Stimulated activated CD8-positive, alpha-beta memory T cell treated with anti-CD3 and anti-CD28 coated beads, Interleukin-4, amount 100 ng/mL, for 1 hour (primary cell): ENCODE data around the gene XCR1.
"Not testable (repeated sequence)": the region's sequence is repeated elsewhere in the genome, so short reads cannot be mapped to it uniquely, and the experiment has no call there.

Experiments used
- DNase-seq, 2 donors: peaks; one replicate each; pipeline ENCODE4 v3.0.0-alpha.2; 2020; ENCODE audit warnings: low read depth in 2 of 2, low spot score in 1 of 2

Gene XCR1

DNA sequence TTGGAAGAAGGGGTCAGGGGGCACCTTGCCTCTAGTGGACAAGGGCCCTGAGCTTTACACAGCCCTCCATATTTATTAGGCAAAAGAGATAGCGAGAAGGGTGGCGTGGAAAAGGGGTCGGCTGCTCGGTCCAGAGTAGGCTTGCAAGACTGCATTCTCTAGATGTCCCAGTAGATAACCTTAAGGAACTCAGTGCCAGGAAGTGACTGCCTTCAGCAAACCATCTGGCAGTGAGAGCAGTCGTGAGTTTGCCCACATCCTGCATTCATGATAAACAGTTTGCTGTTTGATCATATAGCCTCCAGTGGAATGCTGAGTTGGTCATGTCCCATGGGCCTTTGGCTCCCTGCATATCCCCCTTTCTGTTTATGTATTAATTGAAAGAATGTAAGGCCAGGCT lies 18.9 kb upstream of the XCR1 start:
- DNase-seq = peak in 1 of 2 donors; percentile 10

DNA sequence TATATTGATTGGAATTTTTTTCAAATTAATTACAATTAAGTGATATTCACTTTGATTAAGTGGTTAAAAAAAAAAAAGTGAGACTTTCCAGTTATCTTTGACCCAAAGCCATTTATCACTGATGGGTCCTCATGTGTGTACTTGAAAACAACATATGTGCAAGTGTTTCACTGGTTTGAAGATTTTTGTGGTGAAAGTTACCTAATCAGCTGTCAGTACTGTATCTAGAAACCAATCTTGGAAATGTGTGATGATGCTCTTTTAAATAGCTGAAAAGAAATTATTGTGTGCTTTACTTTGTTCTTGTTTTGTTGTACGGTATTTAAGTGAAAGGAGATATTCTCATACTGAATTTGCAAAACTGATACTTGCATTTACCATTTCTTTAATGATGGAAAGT lies 11.6 kb upstream of the XCR1 start:
- DNase-seq = no peak

DNA sequence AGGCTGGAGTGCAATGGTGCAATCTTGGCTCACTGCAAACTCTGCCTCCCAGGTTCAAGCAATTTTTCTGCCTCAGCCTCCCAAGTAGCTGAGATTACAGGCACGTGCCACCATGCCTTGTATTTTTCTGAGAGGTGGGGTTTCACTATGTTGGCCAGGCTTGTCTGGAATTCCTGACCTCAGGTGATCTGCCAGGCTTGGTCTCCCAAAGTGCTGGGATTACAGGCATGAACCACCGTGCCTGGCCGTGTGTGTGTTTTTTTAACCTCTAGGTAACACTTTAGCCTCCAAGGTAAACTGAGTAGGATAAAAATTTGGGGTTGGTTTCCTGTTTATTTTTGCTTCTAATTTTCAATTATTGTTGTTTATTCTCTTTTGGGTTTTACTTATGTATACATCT lies 10.8 kb upstream of the XCR1 start:
- DNase-seq = not testable (repeated sequence)

DNA sequence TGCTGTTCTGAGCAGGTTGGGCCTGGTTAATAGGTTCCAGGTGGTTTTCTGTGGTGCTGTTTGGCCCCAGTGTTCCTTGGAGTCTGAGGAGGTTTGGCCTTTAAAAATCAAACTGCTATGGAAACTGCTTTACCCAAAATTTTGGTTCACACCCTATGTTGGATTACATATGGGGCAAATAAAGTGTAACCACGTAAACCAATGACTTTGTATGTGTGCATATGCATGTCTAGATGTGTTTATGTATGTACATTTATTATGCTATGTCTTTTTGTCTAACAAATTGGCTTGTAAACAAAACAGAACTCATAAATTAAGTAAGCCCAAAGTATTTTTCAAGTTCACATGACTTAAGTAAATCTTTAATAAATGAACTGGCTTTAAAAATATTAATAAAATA lies 8.9 kb upstream of the XCR1 start:
- no peak for DNase-seq

DNA sequence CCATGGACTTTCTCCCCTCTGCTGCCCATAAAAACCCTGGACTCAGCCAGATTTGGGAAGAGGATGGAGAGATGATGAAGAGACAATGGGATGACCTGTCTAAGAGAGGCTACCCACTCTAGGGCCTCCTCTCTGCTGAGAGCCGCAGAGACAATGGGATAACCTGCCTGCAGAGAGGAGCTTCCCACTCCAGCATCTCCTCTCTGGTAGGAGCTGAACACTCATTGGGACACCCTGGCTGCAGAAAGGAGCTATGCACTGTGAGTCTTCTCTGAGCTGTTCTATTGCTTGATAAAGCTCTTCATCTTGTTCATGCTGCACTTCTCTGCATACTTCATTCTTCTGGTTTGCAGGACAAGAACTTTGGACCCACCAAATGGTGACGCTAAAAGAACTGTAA lies 4.5 kb upstream of the XCR1 start:
- no peak for DNase-seq

DNA sequence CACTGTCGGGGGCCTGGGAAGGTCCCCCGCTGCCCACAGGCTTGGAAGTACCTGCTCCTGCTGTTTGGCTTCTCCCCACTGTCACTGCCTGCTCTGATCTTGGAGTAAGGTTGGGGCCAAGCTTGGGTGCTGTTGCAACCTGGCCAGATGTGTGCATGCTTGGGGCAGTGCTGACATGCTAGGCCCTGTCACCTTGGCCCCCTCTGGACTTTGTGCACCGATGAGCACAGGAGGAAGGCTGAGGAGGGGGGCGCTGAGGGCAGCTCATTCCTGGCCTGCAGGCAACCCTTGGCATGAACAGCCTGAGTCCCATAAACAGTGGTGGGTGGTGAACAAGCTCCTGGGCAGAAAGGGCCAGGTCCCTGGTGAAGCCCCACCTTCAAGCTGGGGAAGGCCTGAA lies 4.0 kb upstream of the XCR1 start:
- no peak for DNase-seq

DNA sequence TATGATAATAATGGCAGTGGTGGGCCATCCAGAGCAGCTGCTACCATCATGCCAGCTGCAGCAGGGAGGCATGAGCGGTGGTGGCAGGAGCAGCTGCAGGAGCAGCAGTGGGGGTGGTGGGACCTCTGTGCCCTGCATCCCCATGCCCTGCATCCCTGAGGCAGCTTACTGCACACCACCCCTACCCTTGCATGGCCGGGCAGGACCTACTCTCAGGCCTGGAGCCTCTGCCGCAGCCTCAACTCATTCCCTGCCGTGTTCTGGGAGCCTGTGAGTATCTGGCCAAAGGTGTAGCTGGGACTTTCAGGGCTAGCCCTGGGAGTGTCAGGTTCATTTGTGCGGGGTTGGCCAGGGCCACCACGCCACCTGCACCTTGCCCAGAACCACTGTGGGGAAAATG lies 3.3 kb upstream of the XCR1 start:
- DNase-seq = no peak

DNA sequence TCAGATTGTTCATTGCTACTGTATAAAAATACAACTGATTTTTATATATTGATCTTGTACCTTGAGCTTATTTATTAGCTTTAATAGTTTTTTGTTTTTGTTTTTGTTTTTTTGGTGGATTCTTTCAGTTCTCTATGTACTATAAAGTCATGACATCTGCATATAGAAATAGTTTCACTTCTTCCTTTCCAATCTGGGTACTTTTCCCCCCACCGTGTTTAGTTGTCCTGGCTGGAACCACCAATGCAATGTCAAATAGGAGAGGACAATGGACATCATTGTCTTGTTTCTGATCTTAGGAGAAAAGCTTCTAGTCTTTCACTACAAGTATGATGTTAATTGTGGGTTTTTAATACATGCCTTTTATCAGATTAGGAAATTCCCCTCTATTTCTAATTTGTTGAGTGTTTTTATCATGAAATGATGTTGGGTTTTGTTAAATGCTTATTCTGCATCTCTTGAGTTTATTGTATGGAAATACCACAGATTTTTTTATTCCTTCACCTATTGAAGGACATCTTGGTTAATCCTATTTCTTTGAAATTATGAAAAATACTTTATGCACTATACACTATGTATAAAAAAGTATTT lies 2.8 kb upstream of the XCR1 start:
- no peak for DNase-seq

DNA sequence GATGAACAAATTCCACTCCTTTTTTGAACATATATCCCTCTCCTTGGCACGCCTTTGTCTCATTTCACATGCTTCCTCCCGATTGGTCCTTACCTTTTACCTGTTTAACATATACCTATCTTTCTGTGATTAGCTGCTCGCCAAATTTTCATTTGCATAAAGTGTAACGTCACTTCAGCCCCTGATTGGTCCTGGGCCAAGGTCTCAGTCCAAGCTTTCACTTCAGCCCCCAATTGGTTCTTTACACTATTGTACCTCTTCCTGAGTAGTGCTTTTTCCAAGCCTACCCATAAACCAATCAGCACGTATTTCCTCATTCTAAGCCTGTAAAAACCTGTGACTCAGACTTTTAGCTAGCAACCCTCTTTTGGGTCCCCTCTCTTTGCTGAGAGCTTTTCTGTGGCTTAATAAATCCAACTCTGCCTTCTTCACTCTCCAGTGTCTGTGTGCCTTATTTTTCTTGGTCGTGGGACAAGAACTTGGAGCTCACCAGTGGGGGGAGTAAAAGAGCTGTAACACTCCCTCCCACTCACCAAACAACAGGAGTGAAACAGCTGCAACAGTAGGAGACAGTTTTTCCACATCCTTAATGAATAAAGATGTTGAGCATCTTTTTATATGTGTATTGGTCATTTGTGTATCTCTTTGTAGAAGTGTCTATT lies 584 bp upstream of the XCR1 start:
- no peak for DNase-seq

DNA sequence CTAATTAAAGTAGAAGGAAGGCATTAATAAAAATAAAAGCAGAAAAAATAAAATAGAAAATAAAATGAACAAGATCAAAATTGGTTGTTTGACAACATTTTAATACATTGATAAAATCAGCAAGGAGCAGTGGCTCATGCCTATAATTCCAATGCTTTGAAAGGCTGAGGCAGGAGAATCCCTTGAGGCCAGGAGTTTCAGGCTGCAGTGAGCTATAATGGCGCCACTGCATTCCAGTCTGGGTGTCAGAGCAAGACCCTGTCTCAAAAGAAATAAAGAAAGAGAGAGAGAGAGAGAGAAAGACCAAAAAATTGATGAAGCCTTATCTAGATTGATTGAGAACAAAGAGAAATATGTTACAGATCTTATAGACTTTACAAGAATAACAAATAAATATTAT lies 2.1 kb downstream of the XCR1 start:
- DNase-seq = no peak

DNA sequence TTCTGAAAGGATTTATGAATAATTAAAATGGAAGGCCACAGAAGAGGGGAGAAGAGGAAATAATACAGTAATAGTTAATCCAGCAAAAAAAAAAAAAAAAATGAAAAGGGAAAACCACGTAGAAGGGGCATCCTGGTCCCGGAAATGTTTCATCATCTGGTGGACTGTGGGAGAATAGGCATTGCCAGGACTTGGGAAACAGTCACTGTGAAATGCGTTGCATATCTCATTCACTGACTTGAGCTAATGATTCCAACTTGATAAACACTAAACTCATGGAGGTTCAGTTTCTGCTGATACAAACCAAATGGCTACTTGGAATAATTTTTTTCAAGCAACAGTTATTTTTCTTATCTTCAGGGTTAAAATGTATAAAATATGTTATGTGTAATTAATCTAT lies 3.2 kb downstream of the XCR1 start:
- DNase-seq = no peak

DNA sequence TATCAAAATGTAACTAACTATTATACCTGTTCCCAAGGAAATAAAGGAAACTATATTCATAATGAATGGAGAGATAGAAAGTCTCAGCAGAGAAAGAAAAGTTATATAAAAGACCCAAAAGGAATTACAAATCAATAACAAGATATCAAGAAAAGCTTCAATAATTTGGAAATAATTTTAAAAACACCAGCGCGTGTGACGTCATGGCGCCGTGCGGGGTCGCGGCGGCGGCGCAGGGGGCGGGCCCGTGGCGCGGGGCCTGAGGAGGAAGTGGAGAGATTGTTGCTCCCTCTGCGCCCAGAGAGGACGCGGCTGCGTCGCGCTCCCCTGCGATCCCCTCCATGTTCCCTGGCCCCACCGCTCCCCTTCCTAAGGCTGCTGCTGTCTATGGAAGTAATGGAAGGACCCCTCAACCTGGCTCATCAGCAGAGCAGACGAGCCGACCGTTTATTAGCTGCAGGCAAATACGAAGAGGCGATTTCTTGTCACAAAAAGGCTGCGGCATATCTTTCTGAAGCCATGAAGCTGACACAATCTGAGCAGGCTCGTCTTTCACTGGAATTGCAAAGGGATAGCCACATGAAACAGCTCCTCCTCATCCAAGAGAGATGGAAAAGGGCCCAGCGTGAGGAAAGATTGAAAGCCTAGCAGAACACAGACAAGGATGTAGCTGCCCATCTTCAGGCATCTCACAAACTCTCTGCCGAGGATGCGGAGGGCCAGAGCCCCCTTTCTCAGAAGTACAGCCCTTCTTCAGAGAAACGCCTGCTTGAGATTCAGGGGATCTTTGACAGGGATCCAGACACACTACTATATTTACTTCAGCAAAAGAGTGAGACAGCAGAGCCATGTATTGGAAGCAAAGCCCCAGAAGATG lies 4.1 kb downstream of the XCR1 start:
- no peak for DNase-seq

DNA sequence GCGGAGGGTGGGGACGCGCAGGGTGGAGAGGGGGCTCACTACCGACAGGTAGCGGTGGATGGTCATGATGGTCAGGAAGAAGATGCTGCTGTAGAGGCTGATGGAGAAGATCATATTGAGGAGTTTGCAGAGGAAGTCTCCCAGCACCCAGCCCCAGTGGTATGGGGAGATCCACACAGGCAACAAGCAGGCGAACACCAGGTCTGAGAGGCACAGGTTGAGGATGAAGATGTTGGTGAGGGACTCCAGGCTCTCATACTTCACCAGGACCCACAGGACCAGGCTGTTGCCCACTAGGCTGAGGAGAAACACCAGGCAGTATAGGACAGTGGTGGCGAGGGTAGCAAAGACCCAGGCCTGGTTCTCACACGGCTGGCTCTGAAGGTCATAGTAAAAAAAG lies 5.8 kb downstream of the XCR1 start:
- DNase-seq = no peak

DNA sequence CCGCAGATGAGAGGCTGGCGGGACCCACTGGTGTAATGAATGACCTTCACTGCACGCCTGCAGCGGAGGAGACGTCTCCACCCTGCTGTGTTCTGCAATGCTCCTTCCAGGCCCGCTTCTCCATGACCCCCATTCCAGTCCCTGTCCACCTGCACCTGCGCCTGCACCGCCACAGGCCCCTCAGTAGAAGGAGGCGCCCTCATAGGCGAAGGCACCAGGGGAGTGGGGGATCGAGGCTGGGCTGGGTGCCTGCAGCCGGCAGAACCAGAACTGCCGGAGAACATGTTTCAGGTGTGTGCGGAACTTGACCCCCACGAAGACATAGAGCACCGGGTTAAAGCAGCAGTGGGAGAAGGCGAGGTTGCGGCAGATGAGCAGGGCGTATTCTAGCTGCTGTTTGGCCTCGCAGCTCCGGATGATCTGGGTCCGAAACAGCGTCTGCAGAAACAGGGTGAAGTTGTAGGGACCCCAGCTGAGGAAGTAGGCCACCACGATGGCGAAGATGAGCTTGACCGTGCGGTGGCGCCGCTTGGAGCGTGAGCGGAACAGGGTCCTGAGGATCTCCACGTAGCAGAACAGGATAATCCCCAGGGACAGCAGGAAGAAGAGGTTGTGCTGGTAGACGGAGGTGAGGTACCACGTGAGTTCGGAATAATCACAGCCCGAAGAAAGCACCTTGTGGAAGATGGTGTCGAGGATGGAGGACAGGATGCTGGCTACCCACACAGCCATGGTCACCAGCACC lies 6.3 kb downstream of the XCR1 start:
- no peak for DNase-seq

DNA sequence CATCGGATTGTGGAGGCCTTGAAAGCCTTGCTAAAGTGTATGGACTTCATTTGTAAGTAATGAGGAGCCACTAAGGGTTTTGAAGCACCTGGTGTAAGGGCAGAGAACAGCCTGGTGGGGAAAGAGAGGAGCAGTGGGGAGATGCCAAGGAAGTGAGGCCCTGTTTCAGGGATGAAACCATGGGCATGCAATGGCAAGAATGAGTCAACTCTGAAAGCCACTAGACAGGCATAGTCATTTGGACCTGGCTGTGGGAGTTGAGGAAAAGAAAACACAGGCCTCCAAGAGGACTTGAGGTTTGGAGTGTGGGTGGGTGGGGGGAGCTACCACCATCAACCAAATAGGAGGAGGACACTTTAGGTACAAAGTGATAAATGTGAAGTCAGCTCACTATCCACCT lies 7.6 kb downstream of the XCR1 start:
- DNase-seq = no peak

DNA sequence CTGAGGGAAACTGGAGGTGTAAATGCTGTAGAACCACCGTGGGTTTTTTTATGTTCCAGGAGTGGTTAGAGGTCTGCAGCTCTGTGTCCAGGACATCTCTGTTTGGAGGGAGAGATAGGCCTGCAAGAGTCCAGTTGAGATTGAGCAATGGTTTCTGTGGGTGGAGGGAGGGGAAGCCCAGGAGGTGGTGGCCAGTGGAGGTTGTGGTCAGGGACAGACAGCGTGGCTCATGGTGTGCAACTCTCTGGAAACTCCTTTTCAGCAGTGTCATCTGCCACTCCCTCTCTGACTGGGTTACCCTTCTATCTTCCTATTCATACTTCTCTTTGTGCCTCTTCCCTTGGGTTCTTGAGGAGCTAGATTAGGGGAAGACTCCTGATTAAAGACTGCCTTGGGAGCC lies 9.6 kb downstream of the XCR1 start:
- DNase-seq = no peak

DNA sequence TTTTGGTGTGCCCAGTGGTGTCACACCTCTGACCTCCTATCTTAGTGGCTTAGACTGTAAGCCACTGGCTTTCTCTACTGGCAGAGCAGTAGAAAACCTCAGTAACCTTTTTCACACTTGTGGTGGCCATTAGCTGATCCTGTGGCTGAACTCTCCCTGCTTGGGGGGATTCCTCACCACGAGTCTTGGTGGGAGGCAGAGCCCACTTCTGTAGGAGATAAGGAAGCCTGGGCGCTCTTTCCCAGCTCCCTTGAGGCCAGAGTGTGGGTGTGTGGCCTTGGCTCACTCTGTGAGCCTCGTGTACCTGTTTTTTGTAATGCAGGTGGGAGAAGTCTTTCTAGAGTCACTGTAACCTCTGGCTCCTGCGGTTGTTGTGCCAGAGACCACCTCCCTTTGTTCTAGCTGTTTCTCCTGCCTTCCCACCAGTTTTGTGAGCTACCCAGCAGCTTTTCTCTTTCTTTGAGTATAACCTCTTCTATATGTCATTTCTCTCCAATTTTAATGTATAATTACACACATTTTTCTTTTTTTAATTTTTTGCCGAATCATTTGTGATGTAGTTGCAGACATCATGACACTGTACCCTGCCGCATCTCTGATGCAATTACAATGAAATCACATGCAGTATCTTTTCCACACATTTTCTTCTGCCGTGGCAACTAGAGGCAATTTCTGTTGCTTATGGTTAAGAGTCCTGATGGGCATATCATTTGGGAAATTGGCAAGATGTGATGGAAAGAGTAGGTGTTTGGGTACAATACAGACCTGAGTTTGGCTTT lies 13.8 kb downstream of the XCR1 start:
- no peak for DNase-seq

DNA sequence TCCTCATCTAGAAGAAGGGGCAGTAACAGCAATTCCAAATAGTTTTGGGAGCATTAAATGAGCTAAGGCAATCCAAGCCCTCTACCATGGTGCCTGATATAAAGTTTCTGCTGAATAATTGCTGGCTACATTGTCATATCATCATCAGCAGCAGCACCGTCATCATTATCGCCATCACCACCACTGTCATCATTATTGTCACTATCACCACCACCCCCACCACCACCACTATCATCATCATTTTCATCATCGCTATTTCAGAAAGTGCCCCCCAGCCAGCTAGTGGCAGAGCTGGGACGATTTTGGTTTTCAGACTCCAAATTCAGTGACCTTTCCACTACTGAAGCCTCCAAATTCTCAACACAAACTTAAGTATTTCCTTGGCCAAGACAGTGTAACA lies 15.0 kb downstream of the XCR1 start:
- no peak for DNase-seq

DNA sequence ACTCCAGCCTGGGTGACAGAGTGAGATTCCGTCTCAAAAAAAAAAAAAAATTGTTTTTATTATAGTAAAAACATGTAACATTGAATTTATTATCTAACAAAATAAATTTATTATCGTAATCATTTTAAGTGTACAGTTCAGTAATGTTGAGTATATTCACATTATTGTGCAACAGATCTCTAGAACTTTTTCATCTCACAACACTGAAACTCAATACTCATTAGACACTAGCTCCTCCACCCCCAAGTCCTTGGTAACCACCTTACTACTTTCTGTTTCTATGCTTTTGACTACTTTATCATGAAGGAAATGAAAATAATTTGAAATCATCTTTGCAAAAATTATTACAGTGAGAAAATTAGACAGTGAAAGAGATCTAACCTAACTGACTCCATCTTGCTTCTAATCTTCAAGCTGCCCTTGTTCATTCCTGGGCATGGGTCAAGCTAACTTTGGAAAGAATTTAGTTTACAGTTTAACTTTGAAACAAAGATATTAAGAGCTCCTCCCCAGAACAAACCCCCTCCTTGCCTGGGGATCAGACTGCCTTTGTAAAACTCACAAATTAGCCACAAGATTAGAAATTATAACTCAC lies 16.7 kb downstream of the XCR1 start:
- no peak for DNase-seq

DNA sequence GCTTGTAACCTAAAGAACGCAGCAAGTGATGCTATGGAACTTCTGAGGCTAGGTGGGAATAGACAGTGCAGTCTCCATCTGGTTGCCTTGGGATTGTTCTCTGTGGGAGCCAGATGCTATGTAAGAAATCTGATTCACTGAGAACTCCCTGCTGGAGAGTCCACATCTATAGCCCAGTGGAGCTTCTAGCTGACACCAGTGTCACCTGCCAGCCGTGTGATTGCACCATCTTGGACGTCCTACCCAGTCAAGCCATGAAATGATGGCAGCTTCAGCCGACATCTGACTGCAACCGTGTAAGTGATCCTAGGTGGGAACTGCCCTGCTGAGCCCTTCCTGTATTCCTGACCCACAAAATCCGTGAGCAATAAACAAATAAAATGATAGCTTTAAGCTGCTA lies 19.2 kb downstream of the XCR1 start:
- DNase-seq = no peak

DNA sequence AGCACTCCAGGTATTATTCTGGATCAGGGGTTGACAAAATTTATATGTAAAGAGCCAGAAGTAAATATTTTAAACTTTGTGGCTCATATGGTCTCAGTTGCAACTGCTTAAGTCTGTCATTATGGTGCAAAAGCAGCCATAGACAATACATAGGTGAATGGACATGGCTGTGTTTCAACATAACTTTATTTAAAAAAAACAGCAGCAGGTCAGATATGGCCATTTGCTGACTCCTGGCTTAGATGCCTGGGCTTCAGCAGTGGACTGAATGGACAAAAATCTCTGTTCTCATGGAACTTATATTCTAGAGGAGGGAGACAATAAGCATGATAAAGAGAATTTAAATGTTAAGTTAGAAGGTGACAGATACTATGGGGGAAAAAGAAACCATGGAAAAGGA lies 20.0 kb downstream of the XCR1 start:
- DNase-seq = no peak
